ACHN (cell line): Measurements from ENCODE around the gene PLEKHJ1.

Experiments
- DNase-seq: peaks from one replicate; pipeline ENCODE4 v3.0.0-alpha.2; 2015
- in situ Hi-C: cut with HindIII; loops from 2 replicates; pipeline ENCODE4 v1.10.0; 2017; ENCODE audit warnings: low sequenced_read_pairs, low pct_ligation_motif_present, low pct_unique_long_range_greater_than_20kb

Gene PLEKHJ1

GRCh38 chr19:2240881-2241760, 5.0 kb upstream of the PLEKHJ1 start:
- DNase-seq: no peak
- in situ Hi-C loops: loop anchor here (25.0 kb wide), 1 partner anchor 171 kb away; no protein-coding TSS in a partner anchor

- in situ Hi-C loops: loop anchor here (25.0 kb wide), 1 partner anchor 172 kb away; no protein-coding TSS in a partner anchor
- no peak for DNase-seq
These were observed 3.9 kb upstream of the PLEKHJ1 start for GRCh38 chr19:2239771-2240770.

- DNase-seq: no peak
- in situ Hi-C loops: loop anchor here (25.0 kb wide), 1 partner anchor 173 kb away; no protein-coding TSS in a partner anchor
These were observed 3.0 kb upstream of the PLEKHJ1 start for GRCh38 chr19:2239173-2239572.

GRCh38 chr19:2237869-2238153, 1.7 kb upstream of the PLEKHJ1 start:
- in situ Hi-C loops: loop anchor here (25.0 kb wide), 1 partner anchor 174 kb away; no protein-coding TSS in a partner anchor
- DNase-seq: no peak

- DNase-seq: no peak
- in situ Hi-C loops: loop anchor here (25.0 kb wide), 1 partner anchor 175 kb away; no protein-coding TSS in a partner anchor
These were observed 1.1 kb upstream of the PLEKHJ1 start for GRCh38 chr19:2237051-2237868.

GRCh38 chr19:2236064-2236313, 140 bp downstream of the PLEKHJ1 start:
- DNase-seq: no peak
- in situ Hi-C loops: loop anchor here (25.0 kb wide), 1 partner anchor 176 kb away; no protein-coding TSS in a partner anchor

GRCh38 chr19:2235381-2236063, 607 bp downstream of the PLEKHJ1 start:
- in situ Hi-C loops: loop anchor here (25.0 kb wide), 1 partner anchor 177 kb away; no protein-coding TSS in a partner anchor
- DNase-seq: no peak

GRCh38 chr19:2234996-2235380, 1.1 kb downstream of the PLEKHJ1 start:
- in situ Hi-C loops: loop anchor here (25.0 kb wide), 1 partner anchor 177 kb away; no protein-coding TSS in a partner anchor
- no peak for DNase-seq

- no peak for DNase-seq
- in situ Hi-C loops: loop anchor here (25.0 kb wide), 1 partner anchor 179 kb away; no protein-coding TSS in a partner anchor
These were observed 2.4 kb downstream of the PLEKHJ1 start for GRCh38 chr19:2233601-2234280.

- in situ Hi-C loops: loop anchor here (25.0 kb wide), 1 partner anchor 180 kb away; no protein-coding TSS in a partner anchor
- DNase-seq: no peak
These were observed 3.6 kb downstream of the PLEKHJ1 start for GRCh38 chr19:2232286-2233151.

- in situ Hi-C loops: loop anchor here (25.0 kb wide), 1 partner anchor 181 kb away; no protein-coding TSS in a partner anchor
These were observed 4.4 kb downstream of the PLEKHJ1 start for GRCh38 chr19:2231621-2232221.

GRCh38 chr19:2230807-2231533, 5.2 kb downstream of the PLEKHJ1 start:
- DNase-seq: no peak
- in situ Hi-C loops: loop anchor here (25.0 kb wide), 1 partner anchor 181 kb away; no protein-coding TSS in a partner anchor

More at GRCh38 chr19:2231621-2232221, 4.4 kb downstream of the PLEKHJ1 start:
- DNase-seq: no peak

- in situ Hi-C loops: loop anchor here (25.0 kb wide), 1 partner anchor 182 kb away; no protein-coding TSS in a partner anchor
- no peak for DNase-seq
These were observed 6.0 kb downstream of the PLEKHJ1 start for GRCh38 chr19:2230033-2230531.

- no peak for DNase-seq
- in situ Hi-C loops: loop anchor here (25.0 kb wide), 1 partner anchor 183 kb away; no protein-coding TSS in a partner anchor
These were observed 6.8 kb downstream of the PLEKHJ1 start for GRCh38 chr19:2229103-2230032.
